ENCODE measurements around the gene KSR1. TPM values are rescaled to one million over a fixed set of nuclear protein-coding genes. Genes with fewer than 3 reads are reported as not detected.

KSR1 gene
- total RNA-seq, 1 experiment from 2014 or later: 21.7 TPM

- in situ Hi-C loops (cut with HindIII; ENCODE audit: low pct_unique_long_range_greater_than_20kb, low sequenced_read_pairs): no loop called here
- POLR2A ChIA-PET: no interaction called here
- H3K27me3 ChIP-seq (ENCODE audit: control insufficient read depth, insufficient read depth, low read length): no peaks in the 10 kb centered on the region
- CTCF ChIA-PET: no interaction called here
- no peak for TF ChIP-seq SIN3A (IDR thresholded peaks at IDR 0.05; ENCODE audit: borderline replicate concordance, insufficient read depth, low read depth, low read length)
- TF ChIP-seq REST (IDR thresholded peaks at IDR 0.05; ENCODE audit: insufficient read depth in 1 of 2, low read depth in 2 of 2, low read length in 1 of 2): no peak
- no peak for TF ChIP-seq POLR2AphosphoS5 (IDR thresholded peaks at IDR 0.05; ENCODE audit: low read depth, low read length)
- TF ChIP-seq CTCF (IDR thresholded peaks at IDR 0.05): no peak
- no peak for TF ChIP-seq TCF7L2 (IDR thresholded peaks at IDR 0.05; ENCODE audit: low read depth, low read length)
- intact Hi-C loops (cut with micrococcal nuclease; ENCODE audit: unreplicated experiment): loop anchor here (10.0 kb wide), 1 partner anchor 104 kb away; no protein-coding TSS in a partner anchor
- DNase-seq (ENCODE audit: low read depth, low spot score) (no peak), ATAC-seq (no peak)
- H3K9me3 ChIP-seq (ENCODE audit: control insufficient read depth, insufficient read depth, low read depth, low read length): no peaks in the 10 kb centered on the region
- no peak overlapping the region for H3K27ac ChIP-seq (ENCODE audit: low read length)
- BruUV-seq (replicated peaks): no TSS peak
- H3K4me1 ChIP-seq (ENCODE audit: control insufficient read depth, insufficient read depth, low read length): no peaks in the 10 kb centered on the region; the same call in 1 of the 2 replicates
- no peaks in the 10 kb centered on the region for H3K36me3 ChIP-seq (ENCODE audit: control insufficient read depth, insufficient read depth, low read length)
- H3K4me3 ChIP-seq (ENCODE audit: low read depth in 2 of 2, low read length in 2 of 2): no peak overlapping the region
Measured at GRCh38 chr17:27490391-27490790, 34.1 kb downstream of the KSR1 start.

- CTCF ChIA-PET: no interaction called here
- Histone ChIP-seq H3K36me3 (ENCODE audit: control insufficient read depth, insufficient read depth, low read length) (no peaks in the 10 kb centered on the region), H3K4me1 (ENCODE audit: control insufficient read depth, insufficient read depth, low read length) (peaks cover 2% of the 10 kb centered on the region), H3K9me3 (ENCODE audit: control insufficient read depth, insufficient read depth, low read depth, low read length) (no peaks in the 10 kb centered on the region), H3K27me3 (ENCODE audit: control insufficient read depth, insufficient read depth, low read length) (no peaks in the 10 kb centered on the region), H3K27ac (ENCODE audit: low read length) (no peak overlapping the region), H3K4me3 (ENCODE audit: low read depth in 2 of 2, low read length in 2 of 2) (no peak overlapping the region)
- BruUV-seq (replicated peaks): no TSS peak
- ATAC-seq: no peak
- intact Hi-C loops (cut with micrococcal nuclease; ENCODE audit: unreplicated experiment) (loop anchor here (10.0 kb wide), 1 partner anchor 103 kb away; no protein-coding TSS in a partner anchor), in situ Hi-C loops (cut with HindIII; ENCODE audit: low pct_unique_long_range_greater_than_20kb, low sequenced_read_pairs) (no loop called here)
- no peak for DNase-seq (ENCODE audit: low read depth, low spot score)
- TF ChIP-seq SIN3A (IDR thresholded peaks at IDR 0.05; ENCODE audit: borderline replicate concordance, insufficient read depth, low read depth, low read length) (no peak), POLR2AphosphoS5 (IDR thresholded peaks at IDR 0.05; ENCODE audit: low read depth, low read length) (no peak), TCF7L2 (IDR thresholded peaks at IDR 0.05; ENCODE audit: low read depth, low read length) (no peak), CTCF (IDR thresholded peaks at IDR 0.05) (no peak), REST (IDR thresholded peaks at IDR 0.05; ENCODE audit: insufficient read depth in 1 of 2, low read depth in 2 of 2, low read length in 1 of 2) (no peak)
- POLR2A ChIA-PET: no interaction called here
Measured at GRCh38 chr17:27491713-27492190, 35.5 kb downstream of the KSR1 start.

All from Panc1 (cell line).